Type B pancreatic cell (in vitro differentiated cells): ENCODE results near the gene HSF2. TPM values are rescaled to one million over a fixed set of nuclear protein-coding genes. Genes with fewer than 3 reads are reported as not detected.
A peak's percentile ranks its signal among the peaks of the same experiment; 100 is the strongest.

Experiments
- DNase-seq: peaks from one replicate; pipeline ENCODE4 v3.0.0; 2021; ENCODE audit warnings: mixed read lengths; ENCODE audit not compliant: unreplicated experiment; ENCODE audit errors: extremely low spot score
- H3K27ac Mint-ChIP-seq: 2 replicates; pipeline ENCODE4 v1.8.0; 2021; ENCODE audit warnings: mild to moderate bottlenecking, mixed read lengths
- H3K27me3 Mint-ChIP-seq: 2 replicates; pipeline ENCODE4 v1.8.0; 2021; ENCODE audit warnings: mixed read lengths
- H3K36me3 Mint-ChIP-seq: 2 replicates; pipeline ENCODE4 v1.8.0; 2021; ENCODE audit warnings: mixed read lengths
- H3K4me1 Mint-ChIP-seq: one replicate; pipeline ENCODE4 v1.8.0; 2021; ENCODE audit warnings: mixed read lengths; ENCODE audit not compliant: unreplicated experiment
- H3K4me3 Mint-ChIP-seq: 2 replicates; pipeline ENCODE4 v1.8.0; 2021; ENCODE audit warnings: mild to moderate bottlenecking, mixed read lengths
- H3K9me3 Mint-ChIP-seq: 2 replicates; pipeline ENCODE4 v1.8.0; 2021; ENCODE audit warnings: mixed read lengths
- total RNA-seq: library from RNA; stranded (reverse); gene quantifications from 2 replicates; pipeline ENCODE4 v1.2.1, GENCODE V29; 2021; ENCODE audit warnings: low replicate concordance
- TF ChIP-seq, protein P1 (sequence below): fragments of 200-600 bp; sonication (generic); conservative IDR thresholded peaks from 2 replicates; pipeline ENCODE4 v1.5.0; 2021; ENCODE audit warnings: antibody characterized with exemption, mild to moderate bottlenecking

HSF2 gene
- total RNA-seq, 1 donor from 2014 or later: 22.5 TPM

DNA sequence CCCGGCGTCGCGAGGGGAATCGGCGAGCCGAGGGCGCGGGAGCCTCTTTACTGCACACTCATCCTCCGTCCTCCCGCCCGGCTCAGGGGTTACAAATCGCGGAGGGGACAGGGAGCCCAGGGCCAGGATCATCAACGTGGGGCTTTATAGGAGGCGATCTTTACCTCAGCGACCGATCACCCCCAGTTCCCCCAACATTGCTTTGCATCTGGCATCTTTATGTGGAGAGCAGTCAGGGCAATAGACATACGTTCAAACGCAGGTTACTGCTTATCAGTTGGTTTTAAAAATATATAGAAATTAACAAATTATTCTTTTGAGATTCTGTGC lies 634 bp downstream of the HSF2 start:
- DNase-seq: no peak
- Mint-ChIP-seq H3K4me3 (peak overlapping the region; percentile 97), H3K4me1 (peaks cover 24% of the 10 kb centered on the region), H3K36me3 (peaks cover 19% of the 10 kb centered on the region), H3K9me3 (no peaks in the 10 kb centered on the region), H3K27me3 (no peaks in the 10 kb centered on the region), H3K27ac (peak overlapping the region; percentile 95)
- TF ChIP-seq, protein P1, sequence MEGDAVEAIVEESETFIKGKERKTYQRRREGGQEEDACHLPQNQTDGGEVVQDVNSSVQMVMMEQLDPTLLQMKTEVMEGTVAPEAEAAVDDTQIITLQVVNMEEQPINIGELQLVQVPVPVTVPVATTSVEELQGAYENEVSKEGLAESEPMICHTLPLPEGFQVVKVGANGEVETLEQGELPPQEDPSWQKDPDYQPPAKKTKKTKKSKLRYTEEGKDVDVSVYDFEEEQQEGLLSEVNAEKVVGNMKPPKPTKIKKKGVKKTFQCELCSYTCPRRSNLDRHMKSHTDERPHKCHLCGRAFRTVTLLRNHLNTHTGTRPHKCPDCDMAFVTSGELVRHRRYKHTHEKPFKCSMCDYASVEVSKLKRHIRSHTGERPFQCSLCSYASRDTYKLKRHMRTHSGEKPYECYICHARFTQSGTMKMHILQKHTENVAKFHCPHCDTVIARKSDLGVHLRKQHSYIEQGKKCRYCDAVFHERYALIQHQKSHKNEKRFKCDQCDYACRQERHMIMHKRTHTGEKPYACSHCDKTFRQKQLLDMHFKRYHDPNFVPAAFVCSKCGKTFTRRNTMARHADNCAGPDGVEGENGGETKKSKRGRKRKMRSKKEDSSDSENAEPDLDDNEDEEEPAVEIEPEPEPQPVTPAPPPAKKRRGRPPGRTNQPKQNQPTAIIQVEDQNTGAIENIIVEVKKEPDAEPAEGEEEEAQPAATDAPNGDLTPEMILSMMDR: no peak

DNA sequence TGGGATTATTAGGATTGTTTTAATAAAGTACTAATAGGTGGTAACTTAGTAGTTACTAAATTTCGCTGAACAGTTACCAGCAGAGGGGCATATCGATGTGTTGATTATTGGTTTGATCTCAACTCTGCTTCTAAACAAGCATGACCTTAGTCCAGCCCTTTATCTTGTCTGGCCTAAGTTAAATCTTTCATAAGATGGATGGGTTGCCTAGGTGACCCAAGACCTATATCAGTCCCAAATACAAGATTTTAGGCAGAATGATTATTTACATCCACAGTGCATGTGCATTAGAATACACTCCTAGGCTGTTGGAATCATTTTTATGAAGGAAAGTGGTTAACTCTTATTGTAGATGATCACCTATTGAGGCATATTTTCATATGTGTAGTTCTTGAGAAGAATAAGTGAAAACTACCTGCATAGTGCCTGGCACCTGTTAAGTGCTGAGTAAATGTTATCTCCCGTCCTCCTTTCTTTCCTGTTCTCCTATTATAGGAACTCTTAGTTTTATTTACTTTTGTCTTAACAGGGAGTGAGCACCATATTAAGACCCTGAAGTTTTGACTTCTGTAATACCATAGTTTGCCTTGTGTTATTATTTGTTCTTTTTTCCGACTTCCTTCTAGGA lies 1.1 kb downstream of the HSF2 start:
- TF ChIP-seq, protein P1: no peak
- no peaks in the 10 kb centered on the region for H3K27me3 Mint-ChIP-seq
- H3K4me1 Mint-ChIP-seq: peaks cover 24% of the 10 kb centered on the region
- DNase-seq: no peak
- H3K36me3 Mint-ChIP-seq: peaks cover 20% of the 10 kb centered on the region
- H3K27ac Mint-ChIP-seq: peak overlapping the region; percentile 95
- H3K4me3 Mint-ChIP-seq: peak overlapping the region; percentile 97
- no peaks in the 10 kb centered on the region for H3K9me3 Mint-ChIP-seq

DNA sequence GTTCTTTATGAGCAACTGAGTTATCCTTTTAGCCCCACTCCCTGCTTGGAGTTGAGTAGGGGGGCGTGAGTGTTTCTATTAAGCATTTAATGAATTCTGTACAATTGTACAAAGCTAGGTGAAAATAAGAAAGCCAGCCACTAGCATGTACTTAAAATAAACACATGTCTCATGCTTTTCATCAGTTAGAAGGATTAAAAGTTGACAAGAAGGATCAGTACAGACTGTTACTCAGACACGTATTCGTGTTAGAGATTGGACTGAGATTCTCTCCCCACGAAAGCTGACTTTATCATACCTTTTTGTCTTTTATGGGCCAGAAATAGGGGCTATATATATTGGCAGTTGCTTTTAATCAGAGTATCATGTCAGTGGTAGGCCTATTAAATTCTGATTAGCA lies 1.7 kb downstream of the HSF2 start:
- no peaks in the 10 kb centered on the region for H3K27me3 Mint-ChIP-seq
- TF ChIP-seq, protein P1: no peak
- H3K9me3 Mint-ChIP-seq: peaks cover 2% of the 10 kb centered on the region
- H3K36me3 Mint-ChIP-seq: peaks cover 25% of the 10 kb centered on the region
- no peak for DNase-seq
- peaks cover 25% of the 10 kb centered on the region for H3K4me1 Mint-ChIP-seq
- peak overlapping the region; percentile 95 for H3K27ac Mint-ChIP-seq
- H3K4me3 Mint-ChIP-seq: peak overlapping the region; percentile 97

DNA sequence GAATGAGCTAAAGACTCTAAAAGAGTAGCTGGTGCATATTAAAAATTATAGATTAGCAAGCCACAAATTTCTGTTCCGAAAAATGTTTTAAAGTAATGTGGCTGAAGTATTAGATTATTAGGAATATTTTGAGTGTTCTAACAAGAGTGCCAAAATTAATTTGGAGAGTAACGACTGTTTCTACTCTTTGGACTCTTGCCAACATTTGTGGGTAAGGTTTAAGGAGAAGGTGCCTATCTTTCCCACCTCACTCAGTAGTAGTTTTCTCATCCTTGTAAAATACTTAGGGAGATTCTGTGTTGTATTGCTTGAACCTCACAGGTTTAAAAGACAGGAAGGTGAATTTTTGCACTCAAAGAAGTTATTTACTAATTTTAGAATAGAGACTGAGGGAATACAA lies 5.0 kb downstream of the HSF2 start:
- peaks cover 5% of the 10 kb centered on the region for H3K9me3 Mint-ChIP-seq
- no peak overlapping the region for H3K27ac Mint-ChIP-seq
- DNase-seq: no peak
- H3K4me3 Mint-ChIP-seq: no peak overlapping the region
- H3K4me1 Mint-ChIP-seq: peaks cover 38% of the 10 kb centered on the region
- H3K36me3 Mint-ChIP-seq: peaks cover 35% of the 10 kb centered on the region
- TF ChIP-seq, protein P1: no peak
- no peaks in the 10 kb centered on the region for H3K27me3 Mint-ChIP-seq

DNA sequence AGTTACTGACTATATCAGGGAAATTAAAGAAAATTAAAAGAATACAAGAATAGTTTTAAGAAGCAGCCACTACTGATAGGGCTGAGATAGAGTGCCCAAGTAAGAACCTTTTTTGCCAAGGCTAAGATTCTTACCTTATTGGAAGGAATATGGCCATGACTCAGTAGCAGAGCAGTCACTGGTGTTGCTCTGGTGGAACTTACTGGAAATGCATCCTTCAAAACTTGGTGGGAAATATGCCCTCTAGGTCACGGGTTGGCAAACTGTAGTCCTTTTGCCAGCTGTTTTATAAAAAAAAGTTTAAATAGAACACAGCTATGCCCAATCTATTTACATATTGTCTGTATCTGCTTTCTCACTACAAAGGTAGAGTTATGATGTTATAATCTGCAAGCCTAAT lies 6.0 kb downstream of the HSF2 start:
- H3K27ac Mint-ChIP-seq: no peak overlapping the region
- no peak for DNase-seq
- H3K36me3 Mint-ChIP-seq: peaks cover 35% of the 10 kb centered on the region
- peaks cover 5% of the 10 kb centered on the region for H3K9me3 Mint-ChIP-seq
- no peaks in the 10 kb centered on the region for H3K27me3 Mint-ChIP-seq
- TF ChIP-seq, protein P1: peak; percentile 44
- peaks cover 42% of the 10 kb centered on the region for H3K4me1 Mint-ChIP-seq
- no peak overlapping the region for H3K4me3 Mint-ChIP-seq

DNA sequence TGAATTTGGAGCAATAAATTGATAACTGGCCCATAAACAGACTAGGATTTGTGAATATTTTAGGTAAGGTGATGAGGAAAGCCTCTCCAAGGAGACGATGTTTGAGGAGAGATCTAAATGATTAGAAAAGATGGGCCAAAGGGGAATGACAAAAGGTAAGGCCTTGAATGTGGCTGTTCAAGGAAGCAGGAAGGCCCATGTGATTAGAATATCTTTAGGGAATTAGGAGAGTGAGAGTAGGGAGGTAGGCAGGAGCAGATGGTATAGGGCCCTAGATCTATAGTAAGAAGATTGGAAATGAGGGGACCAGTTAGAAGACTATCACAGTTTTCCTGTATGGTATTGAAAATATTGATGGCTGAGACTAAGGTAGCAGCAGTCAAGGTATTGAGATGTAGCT lies 6.7 kb downstream of the HSF2 start:
- Mint-ChIP-seq H3K4me3 (no peak overlapping the region), H3K9me3 (peaks cover 5% of the 10 kb centered on the region), H3K4me1 (peaks cover 39% of the 10 kb centered on the region), H3K36me3 (peaks cover 35% of the 10 kb centered on the region), H3K27ac (no peak overlapping the region), H3K27me3 (no peaks in the 10 kb centered on the region)
- DNase-seq: no peak
- TF ChIP-seq, protein P1: no peak
